Coronary artery (tissue), 2 donors: Measurements from ENCODE around the gene SLC25A29.
"Not testable (repeated sequence)": the region's sequence is repeated elsewhere in the genome, so short reads cannot be mapped to it uniquely, and the experiment has no call there.

Source experiments
- DNase-seq: peaks from one replicate; pipeline ENCODE4 v3.0.0-alpha.2; 2017; ENCODE audit warnings: low spot score
- H3K27ac ChIP-seq, 2 donors: fragments of 200-600 bp; sonication (generic); one replicate each; pipeline ENCODE4 v1.5.1; 2016 to 2019
- H3K4me3 ChIP-seq: fragments of 200-600 bp; sonication (generic); 2 replicates; pipeline ENCODE4 v1.5.1; 2016; ENCODE audit warnings: mild to moderate bottlenecking, moderate library complexity
- CTCF ChIP-seq: fragments of 200-600 bp; sonication (generic); IDR thresholded peaks from one replicate; pipeline ENCODE4 v1.5.1; 2019; ENCODE audit warnings: antibody characterized with exemption

SLC25A29 gene

GRCh38 chr14:100309028-100309737 lies 2.9 kb upstream of the SLC25A29 start:
- no peak for TF ChIP-seq CTCF
- Histone ChIP-seq H3K27ac (peak overlapping the region in 1 of 2 donors; percentile 65), H3K4me3 (no peak overlapping the region)
- DNase-seq, result no peak

- H3K4me3 ChIP-seq, DNase-seq: not testable (repeated sequence)
- peak overlapping the region in 1 of 2 donors; percentile 65 for H3K27ac ChIP-seq
Observed at GRCh38 chr14:100308427-100308792, 2.2 kb upstream of the SLC25A29 start.

- no peak for TF ChIP-seq CTCF
- no peak overlapping the region for H3K27ac ChIP-seq
Observed at GRCh38 chr14:100307766-100308426, 1.7 kb upstream of the SLC25A29 start.

GRCh38 chr14:100306998-100307765 lies 938 bp upstream of the SLC25A29 start:
- Histone ChIP-seq H3K27ac (peak overlapping the region; percentile 68 to 88), H3K4me3 (peak overlapping the region; percentile 99)
- no peak for DNase-seq
- no peak for TF ChIP-seq CTCF

More at GRCh38 chr14:100307766-100308426, 1.7 kb upstream of the SLC25A29 start:
- no peak for DNase-seq
- H3K4me3 ChIP-seq, result peak overlapping the region; percentile 99

GRCh38 chr14:100305324-100306100 lies 732 bp downstream of the SLC25A29 start:
- DNase-seq, result no peak
- Histone ChIP-seq H3K27ac (peak overlapping the region; percentile 79 to 88), H3K4me3 (peak overlapping the region; percentile 99)
- TF ChIP-seq CTCF, result no peak

GRCh38 chr14:100304825-100305323 lies 1.4 kb downstream of the SLC25A29 start:
- peak overlapping the region; percentile 99 for H3K4me3 ChIP-seq
- H3K27ac ChIP-seq, result peak overlapping the region; percentile 79 to 88
- TF ChIP-seq CTCF, result no peak
- DNase-seq, result no peak

- DNase-seq, result no peak
- no peak for TF ChIP-seq CTCF
- Histone ChIP-seq H3K4me3 (no peak overlapping the region), H3K27ac (peak overlapping the region in 1 of 2 donors; percentile 88)
Observed at GRCh38 chr14:100303925-100304324, 2.3 kb downstream of the SLC25A29 start.
